ENCODE results near the gene SMIM44. TPM values are rescaled to one million over a fixed set of nuclear protein-coding genes. Genes with fewer than 3 reads are reported as not detected.
"Not testable (repeated sequence)": the region's sequence is repeated elsewhere in the genome, so short reads cannot be mapped to it uniquely, and the experiment has no call there.

Gene SMIM44
- total RNA-seq, 1 donor from 2014 or later = not detected

GRCh38 chr19:3510727-3511126, 27.5 kb upstream of the SMIM44 start:
- H3K4me1 ChIP-seq (ENCODE audit: control insufficient read depth in 3 of 3, insufficient read depth in 3 of 3, low read length in 3 of 3) = peaks cover 22 to 53% (median 27%) of the 10 kb centered on the region in 3 donors

GRCh38 chr19:3509566-3509989, 26.3 kb upstream of the SMIM44 start:
- Histone ChIP-seq H3K36me3 (ENCODE audit: control insufficient read depth in 3 of 3, insufficient read depth in 3 of 3, low read length in 3 of 3) (peaks cover 2 to 8% (median 8%) of the 10 kb centered on the region in 3 donors), H3K9ac (ENCODE audit: low read depth in 1 of 3, low read length in 3 of 3) (no peak overlapping the region), H3K27ac (ENCODE audit: low read depth, low read length) (no peak overlapping the region), H3K4me3 (ENCODE audit: low read length in 3 of 3) (no peak overlapping the region), H3K4me1 (ENCODE audit: control insufficient read depth in 3 of 3, insufficient read depth in 3 of 3, low read length in 3 of 3) (peaks cover 24 to 58% (median 28%) of the 10 kb centered on the region in 3 donors), H3K27me3 (ENCODE audit: control insufficient read depth in 3 of 3, insufficient read depth in 3 of 3, low read length in 3 of 3) (no peaks in the 10 kb centered on the region), H3K9me3 (ENCODE audit: control insufficient read depth in 3 of 3, low read length in 3 of 3) (no peaks in the 10 kb centered on the region)

More at GRCh38 chr19:3510727-3511126, 27.5 kb upstream of the SMIM44 start:
- Histone ChIP-seq H3K9ac (ENCODE audit: low read depth in 1 of 3, low read length in 3 of 3) (no peak overlapping the region), H3K36me3 (ENCODE audit: control insufficient read depth in 3 of 3, insufficient read depth in 3 of 3, low read length in 3 of 3) (peaks cover 2 to 8% (median 8%) of the 10 kb centered on the region in 3 donors), H3K27me3 (ENCODE audit: control insufficient read depth in 3 of 3, insufficient read depth in 3 of 3, low read length in 3 of 3) (no peaks in the 10 kb centered on the region), H3K9me3 (ENCODE audit: control insufficient read depth in 3 of 3, low read length in 3 of 3) (no peaks in the 10 kb centered on the region), H3K27ac (ENCODE audit: low read depth, low read length) (no peak overlapping the region), H3K4me3 (ENCODE audit: low read length in 3 of 3) (no peak overlapping the region)

GRCh38 chr19:3508771-3509535, 25.7 kb upstream of the SMIM44 start:
- Histone ChIP-seq H3K9ac (ENCODE audit: low read depth in 1 of 3, low read length in 3 of 3) (no peak overlapping the region), H3K4me3 (ENCODE audit: low read length in 3 of 3) (no peak overlapping the region), H3K4me1 (ENCODE audit: control insufficient read depth in 3 of 3, insufficient read depth in 3 of 3, low read length in 3 of 3) (peaks cover 22 to 55% (median 28%) of the 10 kb centered on the region in 3 donors), H3K36me3 (ENCODE audit: control insufficient read depth in 3 of 3, insufficient read depth in 3 of 3, low read length in 3 of 3) (peaks cover 2 to 8% (median 8%) of the 10 kb centered on the region in 3 donors), H3K9me3 (ENCODE audit: control insufficient read depth in 3 of 3, low read length in 3 of 3) (no peaks in the 10 kb centered on the region), H3K27me3 (ENCODE audit: control insufficient read depth in 3 of 3, insufficient read depth in 3 of 3, low read length in 3 of 3) (no peaks in the 10 kb centered on the region), H3K27ac (ENCODE audit: low read depth, low read length) (no peak overlapping the region)

- H3K9me3 ChIP-seq (ENCODE audit: control insufficient read depth in 3 of 3, low read length in 3 of 3); H3K4me3 ChIP-seq (ENCODE audit: low read length in 3 of 3); H3K27me3 ChIP-seq (ENCODE audit: control insufficient read depth in 3 of 3, insufficient read depth in 3 of 3, low read length in 3 of 3); H3K9ac ChIP-seq (ENCODE audit: low read depth in 1 of 3, low read length in 3 of 3); H3K27ac ChIP-seq (ENCODE audit: low read depth, low read length); H3K36me3 ChIP-seq (ENCODE audit: control insufficient read depth in 3 of 3, insufficient read depth in 3 of 3, low read length in 3 of 3): not testable (repeated sequence)
- peaks cover 19 to 47% (median 23%) of the 10 kb centered on the region in 3 donors for H3K4me1 ChIP-seq (ENCODE audit: control insufficient read depth in 3 of 3, insufficient read depth in 3 of 3, low read length in 3 of 3)
Observed at GRCh38 chr19:3508121-3508661, 24.9 kb upstream of the SMIM44 start.

- Histone ChIP-seq H3K4me3 (ENCODE audit: low read length in 3 of 3) (peak overlapping the region; percentile 75 to 87 (median 84)), H3K4me1 (ENCODE audit: control insufficient read depth in 3 of 3, insufficient read depth in 3 of 3, low read length in 3 of 3) (peaks cover 18 to 43% (median 22%) of the 10 kb centered on the region in 3 donors), H3K27me3 (ENCODE audit: control insufficient read depth in 3 of 3, insufficient read depth in 3 of 3, low read length in 3 of 3) (no peaks in the 10 kb centered on the region), H3K36me3 (ENCODE audit: control insufficient read depth in 3 of 3, insufficient read depth in 3 of 3, low read length in 3 of 3) (peaks cover 2 to 8% (median 8%) of the 10 kb centered on the region in 3 donors), H3K9me3 (ENCODE audit: control insufficient read depth in 3 of 3, low read length in 3 of 3) (no peaks in the 10 kb centered on the region), H3K27ac (ENCODE audit: low read depth, low read length) (peak overlapping the region; percentile 36), H3K9ac (ENCODE audit: low read depth in 1 of 3, low read length in 3 of 3) (peak overlapping the region; percentile 77 to 90 (median 89))
Observed at GRCh38 chr19:3507371-3508120, 24.3 kb upstream of the SMIM44 start.

- H3K9ac ChIP-seq (ENCODE audit: low read depth in 1 of 3, low read length in 3 of 3) = peak overlapping the region; percentile 77 to 90 (median 89)
- H3K27ac ChIP-seq (ENCODE audit: low read depth, low read length) = peak overlapping the region; percentile 79
- H3K36me3 ChIP-seq (ENCODE audit: control insufficient read depth in 3 of 3, insufficient read depth in 3 of 3, low read length in 3 of 3) = peaks cover 2 to 8% (median 8%) of the 10 kb centered on the region in 3 donors
- peak overlapping the region; percentile 75 to 87 (median 84) for H3K4me3 ChIP-seq (ENCODE audit: low read length in 3 of 3)
- H3K4me1 ChIP-seq (ENCODE audit: control insufficient read depth in 3 of 3, insufficient read depth in 3 of 3, low read length in 3 of 3) = peaks cover 13 to 34% (median 16%) of the 10 kb centered on the region in 3 donors
- no peaks in the 10 kb centered on the region for H3K27me3 ChIP-seq (ENCODE audit: control insufficient read depth in 3 of 3, insufficient read depth in 3 of 3, low read length in 3 of 3)
- no peaks in the 10 kb centered on the region for H3K9me3 ChIP-seq (ENCODE audit: control insufficient read depth in 3 of 3, low read length in 3 of 3)
Observed at GRCh38 chr19:3506384-3507340, 23.4 kb upstream of the SMIM44 start.

- Histone ChIP-seq H3K27me3 (ENCODE audit: control insufficient read depth in 3 of 3, insufficient read depth in 3 of 3, low read length in 3 of 3) (no peaks in the 10 kb centered on the region), H3K27ac (ENCODE audit: low read depth, low read length) (peak within 1 kb of the TSS; percentile 79), H3K4me1 (ENCODE audit: control insufficient read depth in 3 of 3, insufficient read depth in 3 of 3, low read length in 3 of 3) (peaks cover 13 to 35% (median 20%) of the 10 kb centered on the region in 3 donors), H3K36me3 (ENCODE audit: control insufficient read depth in 3 of 3, insufficient read depth in 3 of 3, low read length in 3 of 3) (peaks cover 2 to 8% (median 6%) of the 10 kb centered on the region in 3 donors), H3K9me3 (ENCODE audit: control insufficient read depth in 3 of 3, low read length in 3 of 3) (no peaks in the 10 kb centered on the region), H3K4me3 (ENCODE audit: low read length in 3 of 3) (peak within 1 kb of the TSS; percentile 96 to 98 (median 98)), H3K9ac (ENCODE audit: low read depth in 1 of 3, low read length in 3 of 3) (peak within 1 kb of the TSS; percentile 77 to 90 (median 89))
Observed at GRCh38 chr19:3505598-3506383, 22.6 kb upstream of the SMIM44 start, which contains the start of gene FZR1. TSS of gene FZR1 (plus strand) at chr19:3506311. CDS start at chr19:3522990, 16,679 bp downstream.

- H3K4me1 ChIP-seq (ENCODE audit: control insufficient read depth in 3 of 3, insufficient read depth in 3 of 3, low read length in 3 of 3) = peaks cover 17 to 39% (median 25%) of the 10 kb centered on the region in 3 donors
- no peak overlapping the region for H3K9ac ChIP-seq (ENCODE audit: low read depth in 1 of 3, low read length in 3 of 3)
- H3K4me3 ChIP-seq (ENCODE audit: low read length in 3 of 3) = no peak overlapping the region
Observed at GRCh38 chr19:3504735-3505134, 21.5 kb upstream of the SMIM44 start.

More at GRCh38 chr19:3504735-3505134, 21.5 kb upstream of the SMIM44 start:
- no peaks in the 10 kb centered on the region for H3K27me3 ChIP-seq (ENCODE audit: control insufficient read depth in 3 of 3, insufficient read depth in 3 of 3, low read length in 3 of 3)
- peaks cover 0 to 6% (median 2%) of the 10 kb centered on the region in 3 donors for H3K36me3 ChIP-seq (ENCODE audit: control insufficient read depth in 3 of 3, insufficient read depth in 3 of 3, low read length in 3 of 3)
- no peaks in the 10 kb centered on the region for H3K9me3 ChIP-seq (ENCODE audit: control insufficient read depth in 3 of 3, low read length in 3 of 3)
- no peak overlapping the region for H3K27ac ChIP-seq (ENCODE audit: low read depth, low read length)

Data from skeletal muscle tissue (tissue), 4 donors.